T-helper 1 cell treated with Interleukin-12 subunit alpha and Interleukin-12 subunit beta and Interleukin-4 antibody, amounts not matched to agents 30 ng/mL and 1 ng/mL, for 36 hours (primary cell): Measurements from ENCODE around the gene MYZAP. TPM values are rescaled to one million over a fixed set of nuclear protein-coding genes. Genes with fewer than 3 reads are reported as not detected.

Source experiments
- intact Hi-C: fragments of 100-400 bp; cut with micrococcal nuclease; formaldehyde crosslinking; loops from one replicate; pipeline ENCODE4 v1.15.1; 2024
- total RNA-seq: library from RNA; stranded (reverse); gene quantifications from 2 replicates; pipeline ENCODE4 v1.2.3, GENCODE V29; 2022

MYZAP gene
- total RNA-seq, 1 donor from 2014 or later = not detected

DNA sequence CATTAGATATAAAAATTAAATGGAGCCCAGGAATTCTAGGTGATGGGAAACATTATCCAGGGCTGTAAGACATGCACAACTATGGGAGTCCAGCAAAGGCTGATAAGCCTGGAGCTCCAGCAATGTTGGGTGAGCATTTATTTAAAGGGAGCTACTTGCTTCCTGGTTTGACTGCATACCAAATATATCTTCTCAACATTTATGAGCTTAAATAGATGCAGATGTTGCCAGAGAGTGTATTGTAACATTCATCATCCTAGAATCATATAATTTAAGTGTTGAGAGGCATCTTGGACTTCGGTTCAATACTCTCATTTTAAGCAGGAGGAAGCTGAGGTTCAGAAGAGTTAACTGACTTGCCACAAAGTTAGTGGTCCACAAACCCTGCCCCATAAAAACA, 102.6 kb downstream of the MYZAP start:
- intact Hi-C loops = no loop called here

DNA sequence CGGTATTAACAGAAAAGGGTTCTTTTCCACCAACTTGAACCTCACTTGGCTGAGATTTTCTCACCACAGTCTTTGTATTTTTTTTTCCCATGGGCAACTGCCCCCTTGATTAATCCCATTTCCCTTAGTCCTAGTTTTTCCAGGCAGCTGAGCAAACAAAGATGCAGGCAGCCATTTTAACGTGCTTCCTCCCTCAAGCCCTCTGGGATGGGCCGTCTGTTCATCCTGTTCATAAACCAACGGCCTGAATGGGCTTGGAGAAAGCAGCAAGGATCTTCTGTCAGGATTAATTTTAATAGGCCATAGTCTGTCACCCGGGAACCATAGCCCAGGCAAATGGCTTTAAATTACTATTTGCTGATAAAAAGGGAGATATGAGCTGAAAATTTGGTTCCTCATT, 104.4 kb downstream of the MYZAP start:
- intact Hi-C loops = no loop called here

DNA sequence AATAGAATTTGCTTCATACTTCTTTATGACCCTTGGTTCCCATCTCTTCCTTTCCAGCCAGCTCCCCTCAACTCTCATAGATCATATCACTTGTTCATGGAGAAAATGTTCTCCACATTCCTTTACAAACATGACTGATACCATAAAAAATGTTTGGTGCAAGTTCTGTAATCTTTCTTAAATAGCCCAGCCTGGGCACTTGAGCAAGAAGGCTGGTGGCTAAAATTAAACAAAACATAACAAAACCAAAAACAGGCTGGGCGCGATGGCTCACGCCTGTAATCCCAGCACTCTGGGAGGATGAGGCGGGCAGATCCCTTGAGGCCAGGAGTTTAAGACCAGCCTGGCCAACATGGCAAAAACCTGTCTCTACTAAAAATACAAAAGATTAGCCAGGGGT, 105.9 kb downstream of the MYZAP start:
- intact Hi-C loops = no loop called here

DNA sequence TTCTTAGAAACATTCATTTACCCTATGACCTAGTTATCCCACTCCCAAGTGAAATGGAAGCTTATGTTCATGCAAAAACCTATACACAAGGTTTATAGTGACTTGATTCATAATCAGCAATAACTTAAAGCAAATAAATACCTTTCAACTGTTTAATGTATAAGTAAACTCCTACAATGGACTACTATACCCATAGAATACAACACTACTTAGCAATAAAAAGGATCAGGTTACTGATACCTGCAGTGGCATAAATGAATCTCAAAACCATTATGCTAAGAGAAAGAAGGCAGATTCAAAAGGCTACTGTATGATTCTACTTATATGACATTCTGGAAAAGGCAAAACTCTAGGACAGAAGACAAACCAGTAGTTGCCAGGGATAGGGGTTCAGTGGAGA, 106.5 kb downstream of the MYZAP start:
- intact Hi-C loops = no loop called here

DNA sequence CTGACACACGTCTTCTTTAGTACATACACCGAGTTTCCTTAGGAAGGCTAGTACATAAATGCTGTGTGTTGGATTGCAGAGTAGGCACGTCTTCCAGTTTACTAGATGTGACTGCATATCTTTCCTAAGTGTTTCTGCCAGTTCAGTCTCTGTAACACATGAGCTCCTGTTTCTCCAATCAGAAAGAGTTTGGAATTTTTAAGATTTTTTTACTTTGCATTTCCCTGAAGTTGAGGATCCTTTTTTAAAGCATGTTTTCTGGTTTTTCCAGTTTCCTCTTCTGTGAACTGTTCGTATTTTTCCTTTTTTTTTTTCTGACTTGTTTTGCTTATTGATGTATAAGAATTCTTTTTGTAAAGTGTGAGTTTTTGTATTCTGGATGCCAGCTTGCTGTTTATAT, 107.3 kb downstream of the MYZAP start:
- intact Hi-C loops = no loop called here

DNA sequence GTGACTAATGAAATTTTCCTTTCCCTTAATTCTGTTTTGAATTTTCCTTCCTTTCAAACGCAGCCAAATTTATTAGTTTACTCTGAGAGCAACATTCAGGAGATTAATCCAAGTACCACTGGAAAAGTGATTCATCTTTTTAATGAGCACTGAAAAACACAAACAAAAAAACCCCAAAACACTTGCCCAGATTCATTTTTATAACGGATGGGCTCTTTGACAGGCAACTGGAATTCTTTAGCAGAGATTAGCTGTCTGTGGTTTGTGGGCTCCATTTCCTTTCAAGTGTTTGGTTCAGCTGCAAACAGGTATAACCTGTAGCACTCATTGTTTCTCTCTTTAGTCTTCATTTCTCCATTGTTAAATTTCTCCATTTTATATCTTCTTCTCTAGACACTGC, 111.7 kb downstream of the MYZAP start:
- intact Hi-C loops = no loop called here

DNA sequence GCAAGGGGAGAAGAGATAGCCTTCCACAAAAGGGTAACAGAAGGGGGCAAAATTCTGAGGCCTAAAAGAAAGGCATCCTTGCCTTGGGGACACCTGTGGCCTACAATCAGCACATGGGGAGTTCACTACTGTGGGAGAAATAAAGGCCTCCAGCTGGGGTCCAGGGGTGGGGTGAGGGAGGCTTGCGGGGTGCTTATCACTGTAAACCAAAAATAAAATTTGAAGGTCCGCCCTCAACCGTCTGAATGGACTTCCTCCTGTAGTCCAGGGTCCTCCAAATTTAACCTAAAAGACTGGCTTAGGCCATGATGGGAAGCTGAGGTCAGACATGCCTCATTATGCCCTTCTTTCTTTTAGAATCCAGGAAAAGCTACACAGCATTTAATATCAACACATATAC, 112.7 kb downstream of the MYZAP start:
- intact Hi-C loops = no loop called here

DNA sequence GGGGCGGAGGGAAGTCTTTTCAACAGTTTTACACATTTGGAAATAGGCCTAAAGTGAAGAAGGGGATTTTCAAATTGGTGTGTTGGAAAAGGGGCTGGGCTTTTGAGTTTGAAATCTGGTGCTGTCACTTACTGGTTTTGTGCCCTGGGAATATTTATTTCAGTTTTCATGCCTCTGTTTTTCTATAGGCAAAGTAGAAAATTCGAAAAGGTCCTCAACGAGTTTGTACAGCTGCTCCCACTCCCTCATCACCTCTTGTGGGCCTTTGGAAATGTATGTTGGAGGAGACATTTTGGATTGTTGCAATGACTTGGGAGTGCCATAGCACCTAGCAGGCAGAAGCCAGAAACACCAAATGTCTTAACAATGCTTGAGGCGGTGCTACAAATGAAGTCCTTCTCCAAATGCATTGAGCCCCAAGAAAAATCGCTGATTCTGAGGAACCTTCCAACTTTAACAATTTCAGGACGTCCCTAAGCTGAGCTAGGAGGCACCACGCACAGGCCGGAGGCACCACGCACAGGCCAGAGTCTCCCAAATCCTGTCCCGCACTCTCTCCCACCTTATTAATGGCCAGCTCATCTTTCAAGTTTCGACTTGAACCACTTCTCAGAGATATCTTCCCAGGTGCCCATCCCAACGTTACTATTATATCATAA, 114.2 kb downstream of the MYZAP start:
- intact Hi-C loops = loop anchor here (1.0 to 5.0 kb wide), 5 partner anchors 65 to 1226 kb away; partner anchors contain the start of genes MINDY2, SLTM and TCF12

DNA sequence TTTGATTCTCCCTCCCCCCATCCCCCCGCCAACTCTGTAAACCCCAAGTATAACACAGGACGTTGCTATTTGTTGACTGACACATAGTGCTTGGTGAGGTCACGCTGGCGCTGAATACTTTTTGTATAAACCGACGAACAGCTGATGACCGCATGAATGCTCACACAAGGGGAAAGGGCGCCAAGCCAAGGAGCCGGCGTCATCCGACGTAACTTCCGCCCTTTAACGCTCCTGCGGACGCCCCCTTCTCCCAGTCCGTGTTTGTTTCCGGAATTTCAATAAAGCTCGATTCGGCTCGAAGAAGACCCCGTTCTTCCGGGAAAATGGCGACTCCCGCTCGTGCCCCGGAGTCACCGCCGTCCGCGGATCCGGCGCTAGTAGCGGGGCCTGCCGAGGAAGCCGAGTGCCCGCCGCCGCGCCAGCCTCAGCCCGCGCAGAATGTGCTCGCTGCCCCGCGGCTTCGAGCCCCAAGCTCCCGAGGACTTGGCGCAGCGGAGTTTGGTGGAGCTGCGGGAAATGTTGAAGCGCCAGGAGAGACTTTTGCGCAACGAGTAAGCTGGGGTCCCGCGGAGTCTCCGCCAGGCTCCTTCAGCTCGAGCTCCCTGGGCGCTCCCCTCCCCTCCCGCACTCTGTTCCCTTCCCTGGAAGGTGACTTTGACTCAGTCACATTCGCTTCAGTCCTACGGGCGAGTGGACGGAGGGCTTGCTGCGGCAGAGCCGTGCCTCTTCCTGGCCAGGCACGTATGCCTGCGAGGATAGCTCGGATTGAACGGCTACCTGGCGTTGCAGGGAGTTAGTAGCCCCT, 114.9 kb downstream of the MYZAP start, which contains the start of gene POLR2M:
Gene POLR2M (plus strand): TSS at position 310 of the 805 bp plus-strand sequence. CDS start 129 bp downstream, at position 439.
- intact Hi-C loops = loop anchor here (1.0 to 5.0 kb wide), 5 partner anchors 66 to 1226 kb away; partner anchors contain the start of genes MINDY2, SLTM and TCF12

DNA sequence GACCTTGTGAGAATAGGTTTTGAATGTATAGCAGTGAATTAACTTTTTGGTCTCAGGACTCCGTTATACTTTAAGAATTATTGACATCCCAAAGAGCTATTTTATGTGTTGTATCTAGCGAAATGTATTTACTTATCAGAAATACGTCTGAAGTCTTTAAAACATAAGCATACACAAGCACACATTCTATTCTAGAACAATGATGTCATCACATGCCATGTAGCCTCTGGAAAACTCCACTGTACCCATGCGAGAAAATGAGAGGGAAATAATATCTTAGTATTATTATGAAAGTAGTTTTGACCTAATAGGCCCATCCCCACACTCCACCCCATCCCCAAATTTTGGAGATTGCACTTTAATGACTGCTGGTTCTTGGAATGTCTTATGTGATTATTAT, 116.3 kb downstream of the MYZAP start:
- intact Hi-C loops = loop anchor here (5.0 kb wide), 1 partner anchor 1224 kb away; the partner anchor contains the start of gene SLTM

DNA sequence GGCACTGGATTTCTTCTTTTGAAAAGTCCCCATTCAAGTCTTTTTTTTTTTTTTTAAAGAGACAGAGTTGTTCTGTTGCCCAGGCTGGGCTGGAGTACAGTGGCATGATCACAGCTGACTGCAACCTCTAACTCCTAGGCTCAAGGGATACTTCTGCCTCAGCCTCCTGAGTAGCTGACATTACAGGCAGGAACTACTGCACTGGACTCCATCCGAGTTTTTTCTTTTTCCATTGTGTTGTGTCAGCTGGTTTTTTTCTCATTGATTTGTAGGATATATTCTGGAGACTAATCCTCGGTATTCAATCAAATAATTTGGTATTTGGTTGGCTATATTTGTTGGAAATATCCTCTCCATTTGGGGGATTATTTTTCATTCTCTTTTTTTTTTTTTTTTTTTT, 126.6 kb downstream of the MYZAP start:
- intact Hi-C loops = no loop called here

DNA sequence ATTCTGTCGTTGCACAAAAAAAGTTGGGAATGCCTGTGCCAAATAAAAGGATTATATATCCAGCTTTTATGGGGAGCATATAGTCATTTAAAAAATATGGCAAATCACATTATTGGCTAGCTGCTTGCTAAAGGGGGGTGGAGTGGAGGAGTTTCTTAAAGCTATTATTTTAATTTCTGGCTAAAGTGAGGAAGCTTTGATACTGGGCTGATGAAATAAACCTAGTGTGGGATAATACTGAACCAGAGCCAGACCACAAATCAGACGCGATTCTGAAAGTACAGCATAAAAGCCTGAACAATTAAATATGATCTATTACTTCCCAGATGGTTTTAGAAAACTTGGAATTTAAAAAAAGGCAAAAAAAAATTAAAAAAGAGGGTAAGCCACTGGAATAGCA, 129.2 kb downstream of the MYZAP start:
- intact Hi-C loops = no loop called here

DNA sequence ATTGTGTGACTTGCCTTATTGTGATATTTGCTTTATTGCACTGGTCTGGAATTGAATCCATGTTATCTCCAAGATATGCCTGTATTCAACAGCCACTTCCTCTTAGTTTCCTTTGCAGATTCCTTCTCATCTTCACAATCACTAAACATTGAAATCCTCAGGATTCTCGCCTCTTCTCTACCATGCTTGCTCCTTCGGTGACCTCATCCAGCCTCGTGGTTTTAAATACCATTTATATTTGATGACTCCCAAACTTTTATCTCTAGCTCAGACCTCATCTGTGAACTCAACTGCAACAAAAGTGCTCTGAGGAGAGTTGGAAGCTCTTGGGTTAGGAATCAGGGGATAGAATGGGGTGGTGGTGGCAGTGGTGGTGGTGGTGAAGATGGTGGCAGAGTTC, 134.7 kb downstream of the MYZAP start:
- intact Hi-C loops = no loop called here

DNA sequence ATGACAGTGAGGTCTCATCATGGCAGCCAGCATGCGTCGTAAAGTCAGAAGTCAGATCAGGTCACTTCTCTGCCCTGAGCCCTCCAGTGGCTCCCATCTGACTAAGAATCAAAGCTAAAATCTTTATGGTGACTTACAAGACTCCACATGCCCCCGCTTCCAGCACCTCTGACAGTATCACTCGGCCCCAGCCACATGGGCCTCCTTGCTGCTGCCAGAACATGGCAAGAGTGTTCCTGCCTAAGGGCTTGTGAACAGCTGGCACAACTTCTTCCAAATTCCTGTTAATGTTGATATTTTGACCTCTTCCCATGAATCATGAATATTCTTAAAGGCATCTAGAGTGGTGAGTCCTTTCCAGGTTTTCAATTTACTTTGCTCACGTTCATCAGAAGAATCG, 135.3 kb downstream of the MYZAP start:
- intact Hi-C loops = no loop called here

DNA sequence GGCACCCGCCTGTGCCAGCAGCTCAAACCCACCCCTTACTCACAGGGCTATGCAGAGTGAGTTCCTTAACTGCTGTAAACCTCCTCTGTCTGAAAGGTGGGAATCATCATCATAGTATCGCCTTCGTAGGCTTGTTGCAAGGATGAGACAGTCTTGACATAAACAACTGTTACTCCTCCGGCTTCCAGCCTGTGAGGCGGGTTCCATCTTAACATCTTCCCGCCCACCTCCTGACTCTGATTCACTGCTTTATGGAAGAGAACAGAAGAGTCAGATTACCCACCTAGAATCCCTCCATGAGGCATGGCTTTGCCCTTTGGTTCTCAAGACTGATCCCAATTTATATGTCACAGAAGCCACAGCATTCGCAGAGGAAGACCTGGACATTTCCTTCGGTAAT, 136.7 kb downstream of the MYZAP start:
- intact Hi-C loops = no loop called here

DNA sequence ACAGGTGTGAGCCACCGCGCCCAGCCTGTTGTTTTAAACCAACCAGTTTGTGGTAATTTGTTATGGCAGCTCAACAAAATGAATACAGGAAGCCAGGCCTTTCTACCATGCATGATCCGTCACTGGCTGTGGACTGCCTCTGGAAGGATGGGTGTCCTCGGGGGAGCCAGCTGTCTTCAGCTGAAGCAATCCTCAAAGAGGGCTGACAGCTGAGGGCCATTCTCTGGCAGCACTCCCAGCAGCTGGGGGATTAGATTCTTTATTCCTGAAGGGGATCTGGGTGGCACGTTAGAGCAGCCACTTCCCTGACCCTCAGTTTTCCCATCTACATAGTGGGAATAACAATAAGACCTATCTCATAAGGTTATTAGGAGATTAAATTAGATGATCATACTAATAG, 139.2 kb downstream of the MYZAP start:
- intact Hi-C loops = loop anchor here (5.0 kb wide), 2 partner anchors 336 to 451 kb away; partner anchors contain the start of gene ALDH1A2

DNA sequence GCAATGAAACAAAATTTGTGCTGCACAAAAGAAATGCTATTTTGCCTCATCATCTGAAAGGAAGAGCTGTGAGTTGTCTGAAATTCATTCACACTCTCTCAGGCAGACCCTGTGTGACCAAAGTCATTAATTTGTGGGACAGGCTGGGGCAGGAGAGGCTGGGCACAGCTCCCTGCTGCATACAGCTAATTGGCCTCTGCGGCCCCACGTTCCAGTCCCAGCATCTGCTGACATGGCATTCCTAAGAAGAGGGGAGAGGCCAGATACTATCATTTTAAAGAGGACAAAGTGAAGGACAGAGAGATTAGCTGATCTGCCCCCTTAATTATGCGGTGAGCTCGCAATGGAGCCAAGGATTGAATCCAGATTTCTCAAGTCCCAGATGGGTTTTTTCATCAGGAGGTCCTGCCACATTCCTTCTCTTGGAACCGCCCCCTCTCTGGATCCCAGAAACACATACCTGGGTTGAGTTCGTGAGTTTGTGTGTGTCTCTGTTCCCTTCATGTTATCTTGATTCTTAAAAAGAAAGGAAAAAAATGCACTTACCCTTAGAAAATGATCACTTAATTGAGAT, 139.9 kb downstream of the MYZAP start:
- intact Hi-C loops = loop anchor here (1.0 to 5.0 kb wide), 4 partner anchors 130 to 451 kb away; partner anchors contain the start of gene ALDH1A2

DNA sequence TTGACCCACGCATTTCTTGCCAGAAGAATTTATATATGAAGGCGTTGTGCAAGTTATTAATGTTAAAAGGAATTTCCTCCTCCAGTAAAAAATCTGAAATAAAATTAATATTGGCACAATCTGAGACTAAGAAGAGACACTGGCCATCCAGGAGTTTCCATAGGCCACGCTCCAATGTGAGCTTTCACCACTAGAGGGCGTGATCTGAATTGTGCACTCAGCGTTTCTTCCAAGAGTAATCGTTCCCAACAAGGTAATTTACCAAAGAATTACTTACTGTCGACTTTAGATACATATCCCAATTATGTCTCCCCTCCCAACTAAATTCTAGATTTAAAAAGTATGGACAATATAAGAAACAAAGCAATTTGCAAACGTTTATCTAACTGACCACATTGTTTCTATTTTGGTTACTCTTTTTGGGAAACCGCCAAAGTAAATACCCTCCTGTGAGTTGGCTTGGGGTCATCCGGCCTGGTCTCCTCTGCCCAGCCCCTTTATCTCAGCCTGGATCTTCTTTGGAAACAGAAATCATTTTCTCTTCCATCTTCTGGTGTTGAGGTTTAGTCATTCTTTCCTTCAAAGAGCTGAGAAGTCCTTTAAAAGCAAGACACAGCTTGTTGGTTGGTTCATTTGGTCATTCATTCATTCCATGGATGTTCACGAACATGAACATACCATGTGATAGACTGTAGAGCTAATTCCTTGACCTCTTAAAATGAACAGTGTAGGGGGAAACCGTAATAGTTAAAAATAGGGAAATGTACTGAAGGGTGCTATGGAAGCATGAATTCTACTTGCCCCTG, 141.0 kb downstream of the MYZAP start:
- intact Hi-C loops = loop anchor here (1.0 to 5.0 kb wide), 4 partner anchors 129 to 450 kb away; partner anchors contain the start of gene ALDH1A2

DNA sequence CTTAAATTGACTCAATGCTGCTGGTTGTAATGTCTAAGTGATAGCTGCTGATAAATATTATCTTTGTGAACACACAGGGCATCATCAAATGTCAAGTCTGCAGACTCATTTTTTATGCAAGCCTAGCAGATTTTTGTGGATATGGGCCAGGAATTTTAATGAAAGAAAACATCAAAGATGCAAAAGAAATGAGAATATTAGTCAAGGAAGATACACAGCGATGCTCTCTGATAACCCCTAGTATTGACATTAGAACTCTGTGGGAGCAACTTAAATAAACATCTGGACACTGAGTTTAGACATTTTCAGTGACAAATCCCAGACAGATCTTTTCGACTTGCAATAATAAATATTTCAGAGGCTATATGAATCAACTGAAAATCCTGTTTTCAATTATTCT, 143.2 kb downstream of the MYZAP start:
- intact Hi-C loops = loop anchor here (5.0 kb wide), 2 partner anchors 332 to 447 kb away; partner anchors contain the start of gene ALDH1A2
